ENCODE measurements around the gene ADARB2.
A peak's percentile ranks its signal among the peaks of the same experiment; 100 is the strongest.
"Not testable (repeated sequence)": the region's sequence is repeated elsewhere in the genome, so short reads cannot be mapped to it uniquely, and the experiment has no call there.

Gene ADARB2

DNA sequence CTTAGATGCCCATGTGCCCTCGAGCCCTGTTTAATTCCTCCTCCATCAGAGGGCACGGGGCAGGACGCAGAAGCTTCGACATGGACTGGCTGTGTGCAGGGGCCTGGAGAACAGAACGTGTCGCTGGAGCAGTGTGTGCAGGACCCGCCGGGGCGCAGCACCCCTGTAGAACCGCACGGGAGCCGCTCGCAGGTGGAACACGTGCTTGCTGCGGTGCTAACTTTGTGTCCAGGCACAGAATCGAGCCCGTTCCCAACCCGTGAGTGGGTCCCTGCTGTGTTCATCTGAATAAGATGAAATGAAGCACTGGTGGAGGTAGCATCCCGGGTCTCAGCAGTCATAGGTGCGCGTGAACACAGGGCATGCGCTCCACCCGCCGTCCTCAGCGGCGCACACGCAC, 564.2 kb downstream of the ADARB2 start:
- no peak for DNase-seq

DNA sequence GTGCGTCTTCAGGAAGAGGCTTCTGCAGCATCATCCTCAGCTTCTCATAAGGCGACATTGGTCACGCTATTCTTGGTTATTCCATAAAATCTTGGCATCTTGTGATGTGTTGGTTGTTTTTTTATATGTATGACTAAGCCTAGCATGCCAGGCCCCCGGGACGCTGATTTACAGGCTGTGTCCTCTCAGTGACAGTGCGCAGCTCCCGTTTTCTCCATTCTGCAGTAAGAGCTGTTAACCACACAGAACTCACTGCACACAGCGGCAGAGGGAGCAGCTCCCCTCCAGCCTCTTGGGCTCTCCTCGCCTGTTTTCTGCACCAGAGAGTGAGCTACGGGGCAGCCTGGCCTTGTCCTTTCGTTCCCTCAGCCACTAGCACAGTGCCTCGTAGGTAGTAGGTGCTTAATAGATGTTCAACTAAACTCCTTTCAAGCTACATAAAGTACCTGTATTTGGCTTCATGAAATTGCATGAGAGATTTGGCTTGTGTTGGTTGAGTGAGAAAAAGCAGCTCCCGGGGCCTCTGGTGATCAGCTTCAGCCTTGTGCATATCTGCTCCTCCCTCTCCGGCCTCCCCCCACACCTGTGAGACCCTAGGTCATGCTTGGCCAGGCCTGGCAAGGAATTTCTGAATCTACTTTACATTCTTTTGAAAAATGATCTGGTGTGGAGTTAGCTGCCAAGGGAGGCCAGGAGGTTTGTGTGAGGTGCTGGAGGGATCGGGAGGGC, 564.9 kb downstream of the ADARB2 start:
- DNase-seq, result peak; percentile 5

DNA sequence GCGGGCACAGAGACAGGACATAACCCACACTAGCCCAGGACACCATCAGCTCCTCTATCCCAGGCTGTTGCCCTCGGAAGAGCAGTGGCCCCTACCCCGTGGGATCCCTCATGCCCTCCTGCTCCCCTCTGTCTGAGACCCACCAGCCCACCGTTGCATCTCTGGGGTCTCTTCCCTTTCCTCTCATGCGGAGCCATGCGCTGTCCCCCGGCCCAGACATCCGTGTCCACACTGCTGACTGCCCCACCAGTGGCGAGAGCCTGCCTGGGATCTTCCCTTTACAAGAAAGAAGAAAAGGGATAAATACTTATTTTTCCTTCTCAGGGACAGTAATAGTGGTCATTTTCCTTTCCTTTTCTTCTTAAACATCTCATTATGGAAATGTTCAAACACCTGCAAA, 565.7 kb downstream of the ADARB2 start:
- DNase-seq, result no peak

DNA sequence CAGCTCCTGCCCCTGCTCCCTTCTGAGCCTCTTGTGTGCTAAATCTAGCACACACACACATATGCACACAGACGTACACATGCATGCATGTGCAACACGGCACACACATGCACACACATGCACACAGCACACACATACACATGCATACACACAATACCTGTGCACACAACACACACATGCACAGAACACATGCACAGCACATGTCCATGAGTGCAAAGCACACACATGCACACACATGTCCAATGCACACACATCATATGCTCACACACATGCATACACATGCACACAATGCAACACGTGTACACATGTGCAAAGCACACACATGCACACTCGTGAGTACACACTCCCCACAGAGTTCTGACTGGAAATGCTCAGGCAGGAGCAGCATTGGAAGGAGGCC, 566.1 kb downstream of the ADARB2 start:
- no peak for DNase-seq

DNA sequence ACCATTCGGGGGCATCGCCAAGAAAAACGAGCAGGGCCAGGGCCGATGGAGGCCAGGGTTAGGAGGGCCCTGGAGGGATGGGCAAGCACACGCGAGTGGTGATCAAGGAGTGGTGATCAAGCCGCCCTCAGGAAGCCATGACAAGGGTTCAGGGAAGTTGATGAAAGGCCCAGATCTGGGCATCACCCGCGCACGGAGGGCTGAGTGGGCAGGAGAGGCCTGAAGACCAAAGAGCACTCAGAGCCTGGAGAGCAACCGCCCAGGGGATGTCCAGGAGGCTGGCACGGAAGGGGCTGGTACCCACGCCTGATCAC, 566.5 kb downstream of the ADARB2 start:
- no peak for DNase-seq

DNA sequence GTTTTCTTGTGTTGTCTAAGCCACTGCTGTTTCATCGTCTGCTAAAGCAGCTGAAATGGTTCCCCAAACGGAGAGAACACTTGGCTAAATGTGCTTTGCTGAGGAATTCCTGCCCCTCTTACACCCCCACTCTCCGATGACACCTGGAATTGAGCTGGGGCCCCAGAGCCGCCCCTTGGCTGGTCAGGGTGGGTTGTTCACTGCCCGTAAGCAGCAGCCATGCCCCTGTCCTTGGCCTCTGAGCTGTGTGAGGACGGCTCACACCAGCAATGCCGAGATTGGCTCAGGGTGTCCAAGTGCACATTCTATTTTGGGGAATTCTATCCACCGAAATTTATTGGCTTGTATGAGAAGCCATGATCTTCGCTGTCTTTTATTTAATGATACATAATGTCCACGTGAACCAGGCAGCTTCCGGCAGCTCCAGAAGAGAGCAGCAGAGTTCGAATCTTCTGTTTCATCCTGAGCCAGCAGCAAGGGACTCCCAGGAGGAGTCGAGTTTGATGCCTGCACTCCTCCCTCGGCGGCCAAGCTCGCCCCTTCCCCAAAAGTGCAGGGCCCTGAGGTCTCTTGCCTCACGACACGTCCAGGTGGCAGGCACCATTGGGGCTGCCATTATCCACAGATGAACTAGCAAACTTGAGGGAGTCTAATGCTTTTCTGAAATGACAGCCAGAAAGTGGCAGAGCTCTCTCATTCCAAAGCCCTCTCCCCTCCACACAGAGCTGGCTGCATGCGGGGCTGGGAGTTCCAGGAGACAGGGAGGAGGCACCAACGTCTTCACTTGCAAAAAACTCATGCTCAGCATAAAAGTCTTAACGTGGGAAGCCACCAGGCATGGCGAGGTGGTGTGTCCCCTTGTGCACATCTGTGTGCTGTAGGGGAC, 567.1 kb downstream of the ADARB2 start:
- DNase-seq, result no peak

DNA sequence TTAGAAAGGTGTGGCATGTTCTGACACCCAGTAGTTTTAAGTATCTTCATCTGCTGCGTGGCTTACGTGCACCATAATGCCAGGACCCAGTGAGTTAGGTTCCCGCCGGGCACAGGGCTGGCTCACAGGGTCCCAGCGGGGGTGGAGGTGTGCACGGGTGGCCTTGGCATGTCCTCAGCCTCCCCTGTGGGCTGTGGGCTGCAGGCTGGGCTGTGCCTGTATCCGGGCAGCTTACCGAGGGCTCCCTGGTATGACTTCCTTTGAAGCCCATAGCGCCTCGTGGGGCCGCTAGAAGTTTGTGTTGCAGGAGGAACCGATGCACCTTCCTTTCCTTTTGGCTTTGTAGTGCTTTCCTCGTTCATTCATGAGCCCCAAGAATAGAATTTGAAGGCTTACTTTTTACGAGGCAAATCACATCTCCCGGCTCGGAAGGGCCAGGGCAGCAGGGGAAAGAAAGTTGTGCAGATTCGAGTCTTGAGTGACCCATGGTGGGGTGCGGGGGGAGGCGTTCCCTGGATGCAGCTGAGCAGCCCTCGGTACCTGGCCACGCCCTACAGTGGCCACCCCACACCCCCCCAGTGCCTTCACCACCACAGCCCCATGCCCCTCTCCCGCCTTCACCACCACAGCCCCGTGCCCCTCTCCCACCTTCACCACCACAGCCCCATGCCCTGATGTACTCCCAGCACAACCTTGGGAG, 568.0 kb downstream of the ADARB2 start:
- no peak for DNase-seq

DNA sequence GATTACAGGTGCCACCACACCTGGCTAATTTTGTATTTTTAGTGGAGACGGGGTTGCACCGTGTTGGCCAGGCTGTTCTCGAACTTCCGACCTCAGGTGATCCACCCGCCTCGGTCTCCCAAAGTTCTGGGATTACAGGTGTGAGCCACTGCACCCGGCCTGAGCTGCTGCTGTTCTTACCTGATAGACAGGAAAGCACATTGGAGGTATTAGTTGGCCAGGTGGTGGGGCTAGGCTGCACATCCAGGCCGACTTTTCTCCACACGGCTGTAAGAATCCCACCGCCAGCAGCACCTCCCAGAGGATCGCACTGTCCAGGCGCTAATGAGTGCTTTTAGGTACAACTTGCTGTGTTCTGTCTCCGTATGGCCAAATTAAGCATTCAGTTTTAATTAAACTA, 568.6 kb downstream of the ADARB2 start:
- DNase-seq, result no peak

DNA sequence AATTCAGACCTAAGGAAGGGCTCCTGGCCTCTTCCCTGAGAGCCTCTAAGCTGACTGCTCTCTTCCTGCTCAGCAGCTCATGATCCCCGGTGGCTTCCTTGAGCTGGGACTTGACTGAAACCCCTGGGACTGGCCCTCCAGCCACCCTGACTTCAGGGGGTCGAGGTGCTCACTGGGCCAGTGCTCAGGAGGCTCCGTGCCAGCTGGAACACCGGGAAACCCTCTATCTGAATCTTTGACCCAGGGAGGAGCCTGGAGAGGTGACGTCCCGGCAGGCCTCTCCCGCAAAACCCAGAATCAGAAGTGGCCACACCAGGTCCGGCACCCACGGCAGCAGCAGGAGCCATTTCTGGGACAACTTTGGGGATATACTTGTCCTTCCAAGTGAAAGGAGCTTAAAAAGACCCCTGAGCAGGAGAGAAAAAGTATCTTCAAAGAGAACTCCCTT, 570.5 kb downstream of the ADARB2 start:
- DNase-seq, result no peak

DNA sequence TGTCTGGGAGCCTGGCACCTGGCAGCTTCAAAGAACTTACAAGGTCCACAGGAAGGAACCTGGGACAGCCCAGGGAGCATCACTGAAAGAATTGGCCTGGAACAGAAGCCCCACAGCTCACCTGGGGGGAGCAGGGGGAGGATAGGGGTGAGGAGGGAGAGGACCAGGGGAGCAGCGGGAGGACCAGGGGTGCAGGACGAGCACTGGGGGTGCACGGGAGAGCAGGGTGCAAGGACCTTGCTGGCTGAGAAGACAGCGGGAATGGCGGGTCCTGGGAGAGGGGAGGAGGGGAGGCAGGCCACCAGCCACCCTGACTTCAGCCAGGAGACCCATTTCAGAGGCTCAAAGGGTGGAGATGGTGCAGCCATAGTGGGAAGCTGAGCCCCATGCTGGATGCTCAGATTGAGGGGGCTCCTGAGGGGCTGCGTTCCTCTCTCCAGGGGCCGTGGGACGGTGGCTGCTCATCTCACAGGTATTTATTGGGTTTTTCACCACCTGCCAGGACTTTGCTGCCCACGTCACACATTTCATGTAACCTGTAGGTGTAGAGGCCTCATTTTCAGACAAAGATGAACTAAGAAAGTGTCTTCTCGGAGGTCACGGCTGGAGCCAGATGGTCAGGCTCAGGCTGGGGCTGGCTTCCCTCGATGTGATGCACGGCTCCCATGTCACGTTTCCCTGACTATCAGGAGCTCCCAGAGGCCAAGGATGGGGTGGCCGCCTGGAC, 571.1 kb downstream of the ADARB2 start:
- no peak for DNase-seq

DNA sequence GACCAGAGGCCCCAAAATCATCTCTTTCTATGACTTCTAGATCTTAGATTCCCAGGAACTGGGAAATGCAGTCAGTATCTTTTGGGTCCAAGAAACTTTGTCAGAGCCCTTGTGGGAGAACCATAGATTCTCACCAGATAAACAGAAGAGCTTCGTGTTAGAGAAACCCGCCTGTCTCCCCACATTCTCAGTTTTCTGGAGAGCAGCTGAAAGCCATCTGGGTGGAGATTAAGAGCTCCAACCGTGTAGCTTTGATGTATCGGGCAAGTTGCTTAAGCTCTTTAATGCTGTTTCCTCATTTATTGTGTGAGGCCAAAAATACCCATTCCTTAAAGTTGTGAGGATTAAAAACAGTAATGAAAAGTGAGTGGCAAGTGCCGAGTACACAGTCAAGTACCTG, 573.5 kb downstream of the ADARB2 start:
- DNase-seq, result no peak

DNA sequence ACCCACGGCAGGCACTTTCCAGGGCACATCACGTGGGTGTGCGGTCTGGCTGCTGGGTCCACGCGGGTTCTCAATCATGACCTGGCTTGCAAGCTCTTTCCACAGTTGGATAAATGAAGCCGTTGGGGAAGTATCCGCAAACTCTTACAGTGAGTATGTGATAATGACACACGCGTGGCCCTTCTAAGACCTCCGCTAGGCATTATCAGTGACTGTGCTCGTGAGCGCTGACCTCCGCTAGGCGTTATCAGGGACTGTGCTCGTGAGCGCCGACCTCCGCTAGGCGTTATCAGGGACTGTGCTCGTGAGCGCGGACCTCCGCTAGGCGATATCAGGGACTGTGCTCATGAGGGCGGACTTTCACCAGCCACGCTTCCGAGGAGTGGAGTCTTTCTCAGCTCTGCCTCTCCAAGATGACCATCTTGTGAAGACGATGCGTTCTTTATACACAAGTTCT, 574.1 kb downstream of the ADARB2 start:
- no peak for DNase-seq

DNA sequence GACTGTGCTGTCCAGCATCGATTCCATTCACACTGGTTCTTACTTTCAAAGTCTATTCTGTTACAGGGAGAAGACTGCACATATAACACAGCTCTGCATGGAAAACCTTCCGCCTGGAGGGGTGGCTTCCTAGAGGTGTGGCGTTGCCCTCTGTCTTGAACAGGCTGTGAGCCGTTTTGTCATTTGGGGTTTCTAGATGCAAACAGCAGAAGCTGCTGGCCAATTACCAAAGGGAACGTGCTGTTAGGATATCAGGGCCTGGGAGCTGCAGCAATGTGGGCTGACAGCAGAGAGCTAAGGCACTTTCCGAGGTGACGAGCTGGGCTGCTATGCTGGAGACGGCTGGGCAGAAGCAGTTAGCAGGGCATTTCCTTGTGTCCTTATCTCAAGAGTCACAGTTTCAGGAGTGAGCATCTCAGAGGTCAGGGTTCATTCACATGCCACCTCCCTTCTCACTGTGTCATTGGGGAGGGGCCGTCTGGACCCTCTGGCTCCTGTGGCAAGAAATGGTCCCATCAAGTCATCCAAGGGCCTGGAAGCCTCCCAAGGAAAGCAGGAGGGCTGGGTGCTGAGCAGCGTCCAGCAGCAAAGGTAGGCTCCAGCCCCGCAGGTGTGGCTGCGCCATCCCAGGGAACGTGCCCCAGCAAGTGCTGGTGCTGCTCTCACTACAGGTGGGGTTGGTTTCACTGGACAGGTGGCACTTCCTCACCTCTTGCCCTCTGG, 574.7 kb downstream of the ADARB2 start:
- DNase-seq, result no peak

DNA sequence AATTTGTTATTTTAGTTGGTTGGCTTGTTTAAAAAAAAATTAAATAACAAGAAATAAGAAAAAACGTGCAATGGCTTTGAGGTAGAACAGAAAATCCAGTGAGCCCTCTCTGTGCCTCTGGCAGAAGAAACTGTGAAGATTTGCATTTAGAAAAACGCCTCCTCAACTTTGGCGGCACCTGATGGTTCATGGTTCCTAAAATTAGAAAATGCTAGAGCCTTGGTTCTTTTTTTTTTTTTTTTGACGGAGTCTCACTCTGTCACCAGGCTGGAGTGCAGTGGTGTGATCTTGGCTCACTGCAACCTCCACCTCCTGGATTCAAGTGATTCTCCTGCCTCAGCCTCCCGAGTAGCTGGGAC, 576.0 kb downstream of the ADARB2 start:
- DNase-seq, result not testable (repeated sequence)

DNA sequence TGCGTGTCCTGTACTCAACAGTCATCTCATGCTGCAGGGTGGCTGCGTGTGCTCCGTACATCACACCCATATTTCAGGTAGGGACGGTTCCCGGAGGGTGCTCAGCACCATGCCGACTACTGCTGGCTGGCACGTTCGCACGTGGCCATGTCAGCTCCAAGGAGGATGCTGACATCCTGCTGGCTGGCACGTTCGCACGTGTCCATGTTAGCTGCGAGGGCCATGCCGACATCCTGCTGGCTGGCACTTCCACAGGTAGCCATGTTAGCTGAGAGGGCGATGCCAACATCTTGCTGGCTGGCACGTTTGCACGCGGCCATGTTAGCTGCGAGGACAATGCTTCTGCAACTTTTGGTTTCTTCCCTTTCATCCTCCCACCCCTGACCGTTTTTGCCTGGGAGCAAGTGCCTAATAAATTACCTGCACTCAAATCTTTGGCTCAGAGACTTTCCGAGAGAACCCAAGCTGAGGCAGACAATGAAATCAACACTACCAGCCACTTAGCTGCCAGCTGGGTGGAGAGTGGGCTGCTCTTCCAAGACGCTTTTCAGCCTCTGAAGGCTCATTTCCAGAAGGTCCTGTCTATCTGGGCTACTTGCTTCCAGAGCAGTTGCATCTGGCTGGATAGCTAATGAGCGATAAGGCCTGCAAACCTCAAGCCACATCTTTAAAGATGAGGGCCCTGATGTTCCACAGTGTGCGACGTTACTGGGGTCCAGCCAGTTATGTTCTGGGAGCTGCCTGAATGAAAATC, 576.6 kb downstream of the ADARB2 start:
- no peak for DNase-seq

DNA sequence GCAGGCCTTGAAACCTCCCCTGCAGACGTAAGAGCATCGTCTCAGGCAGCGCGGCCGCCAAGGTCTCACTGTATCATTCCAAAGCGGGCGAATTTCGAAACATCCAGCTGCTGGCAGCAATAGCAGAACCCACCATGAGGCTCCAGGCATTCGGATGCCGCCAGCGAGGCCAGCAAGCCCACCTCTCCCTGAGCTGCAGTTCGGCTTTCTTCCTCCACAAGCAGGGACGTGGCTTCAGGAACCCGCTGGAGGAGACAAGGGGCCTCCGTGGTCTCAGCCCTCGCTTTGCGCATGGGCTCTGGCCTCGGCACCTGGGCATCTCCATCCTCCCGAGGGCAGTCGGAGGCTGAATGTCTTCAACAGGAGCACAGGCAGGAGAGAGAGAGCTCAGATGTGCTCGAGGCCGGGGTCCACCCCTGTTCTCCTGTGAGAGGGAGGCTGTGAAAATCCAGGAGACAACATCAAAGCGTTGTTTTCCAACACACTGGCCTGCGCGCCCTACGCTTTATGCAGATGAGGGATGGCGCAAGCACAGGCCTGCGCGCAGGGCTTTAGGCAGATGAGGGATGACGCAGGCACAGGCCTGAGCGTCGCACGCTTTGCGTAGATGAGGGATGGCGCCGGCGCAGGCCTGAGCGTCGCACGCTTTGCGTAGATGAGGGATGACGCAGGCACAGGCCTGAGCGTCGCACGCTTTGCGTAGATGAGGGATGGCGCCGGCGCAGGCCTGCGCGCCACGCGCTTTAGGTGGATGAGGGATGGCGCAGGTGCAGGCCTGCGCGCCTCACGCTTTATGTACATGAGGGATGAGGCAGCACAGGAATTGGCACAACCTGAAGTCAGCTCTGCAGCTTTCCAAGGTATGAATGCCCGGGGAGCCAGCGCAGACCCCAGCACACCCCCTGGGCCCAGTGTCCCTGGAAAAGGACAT, 577.9 kb downstream of the ADARB2 start:
- no peak for DNase-seq

DNA sequence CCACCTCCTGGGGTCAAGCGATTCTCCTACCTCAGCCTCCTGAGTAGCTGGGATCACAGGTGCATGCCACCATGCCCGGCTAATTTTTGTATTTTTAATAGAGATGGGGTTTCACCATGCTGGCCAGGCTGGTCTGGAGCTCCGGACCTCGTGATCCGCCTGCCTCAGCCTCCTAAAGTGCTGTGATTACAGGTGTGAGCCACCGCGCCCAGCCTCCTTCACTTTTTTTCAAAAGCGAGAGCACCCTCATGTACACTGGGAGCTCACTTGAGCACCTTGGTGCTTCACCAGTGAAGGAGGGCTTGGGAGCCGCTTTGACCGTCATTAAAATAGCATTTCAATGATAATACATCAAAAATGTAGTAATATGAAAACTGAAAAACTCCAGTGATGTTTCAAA, 578.8 kb downstream of the ADARB2 start:
- DNase-seq, result not testable (repeated sequence)

DNA sequence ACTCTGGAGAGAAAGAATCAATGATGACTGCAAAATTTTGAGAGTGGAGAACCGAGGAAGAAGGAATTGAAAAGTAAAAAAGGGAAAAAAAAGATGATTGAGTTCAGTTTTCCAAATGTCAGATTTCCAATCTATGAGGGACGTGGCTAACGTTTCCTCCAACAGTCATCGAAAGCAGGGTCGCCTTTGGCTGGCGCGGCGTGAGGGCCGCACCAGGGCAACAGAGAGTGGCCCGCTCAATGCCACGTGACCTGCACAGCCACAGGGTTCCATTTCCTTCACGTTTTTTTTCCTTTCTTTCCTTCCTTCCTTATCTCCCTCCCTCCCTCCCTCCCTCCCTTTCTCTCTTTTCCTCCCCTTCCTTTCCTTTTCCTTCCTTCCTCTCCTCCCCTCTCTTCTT, 579.3 kb downstream of the ADARB2 start:
- DNase-seq, result no peak

DNA sequence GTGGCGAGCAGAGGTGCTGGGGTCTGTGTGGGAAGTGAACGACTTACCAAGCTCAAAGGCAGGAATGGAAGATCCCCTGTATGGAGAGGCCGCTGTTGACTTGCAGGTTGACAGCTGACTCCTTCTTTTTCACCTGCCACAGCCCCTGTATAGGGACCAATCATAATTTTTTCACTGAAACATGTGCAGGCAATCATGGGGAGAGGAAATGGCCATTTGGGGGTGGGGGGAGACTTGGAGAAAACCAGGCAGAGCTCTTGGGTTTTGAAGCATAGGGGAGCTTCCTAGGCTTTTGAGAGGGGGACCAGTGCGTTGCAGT, 579.8 kb downstream of the ADARB2 start:
- DNase-seq, result no peak

DNA sequence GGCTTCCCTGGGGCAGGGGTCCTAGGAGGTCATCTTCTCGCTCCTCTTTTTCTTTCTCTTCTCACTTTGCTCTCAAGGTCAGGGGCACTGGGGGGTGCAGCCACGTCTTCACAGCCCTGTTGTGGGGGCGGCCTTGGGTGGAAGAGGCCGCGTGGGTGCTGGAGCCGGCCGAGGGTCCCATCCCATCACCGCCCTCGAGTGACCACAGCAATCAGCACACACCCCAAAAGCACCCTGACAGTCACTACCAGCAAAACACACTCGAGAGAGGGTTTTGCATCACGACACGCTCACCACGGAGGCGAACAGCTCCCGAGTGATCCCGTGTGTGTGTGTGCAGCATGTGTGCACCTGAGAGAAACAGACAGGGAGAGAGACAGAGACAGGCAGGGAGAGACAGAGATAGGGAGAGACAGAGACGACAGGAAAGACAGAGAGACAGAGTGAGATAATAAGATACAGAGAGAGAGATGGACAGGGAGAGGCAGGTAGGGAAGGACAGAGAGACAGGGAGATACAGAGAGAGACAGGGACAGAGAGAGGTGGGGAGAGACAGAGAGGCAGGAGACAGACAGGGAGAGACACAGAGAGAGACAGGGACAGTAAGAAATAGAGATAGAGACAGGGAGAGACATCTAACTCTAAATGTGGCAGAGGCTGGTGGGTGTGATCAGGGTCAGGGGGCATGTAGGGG, 580.3 kb downstream of the ADARB2 start:
- DNase-seq, result no peak

All from EL (cell line).